Suppressor macrophage treated with lipopolysaccharide for 1 hour (primary cell): ENCODE results near the gene AOAH.
"Not testable (repeated sequence)": the region's sequence is repeated elsewhere in the genome, so short reads cannot be mapped to it uniquely, and the experiment has no call there.

ENCODE experiments used
- DNase-seq, 3 donors: peaks; one replicate each; pipeline ENCODE4 v3.0.0-alpha.2; 2020 to 2022

AOAH gene

DNA sequence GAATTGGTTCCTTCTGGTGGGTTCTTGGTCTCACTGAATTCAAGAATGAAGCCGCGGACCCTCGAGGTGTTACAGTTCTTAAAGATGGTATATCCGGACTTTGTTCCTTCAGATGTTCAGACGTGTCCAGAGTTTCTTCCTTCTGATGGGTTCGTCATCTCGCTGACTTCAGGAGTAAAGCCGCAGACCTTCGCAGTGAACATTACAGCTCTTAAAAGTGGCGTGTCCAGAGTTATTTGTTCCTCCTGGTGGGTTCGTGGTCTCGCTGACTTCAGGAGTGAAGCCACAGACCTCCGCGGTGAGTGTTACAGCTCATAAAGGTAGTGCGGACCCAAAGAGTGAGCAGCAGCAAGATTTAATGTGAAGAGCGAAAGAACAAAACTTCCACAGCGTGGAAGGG is 220.1 kb downstream of the AOAH start:
- not testable (repeated sequence) for DNase-seq

DNA sequence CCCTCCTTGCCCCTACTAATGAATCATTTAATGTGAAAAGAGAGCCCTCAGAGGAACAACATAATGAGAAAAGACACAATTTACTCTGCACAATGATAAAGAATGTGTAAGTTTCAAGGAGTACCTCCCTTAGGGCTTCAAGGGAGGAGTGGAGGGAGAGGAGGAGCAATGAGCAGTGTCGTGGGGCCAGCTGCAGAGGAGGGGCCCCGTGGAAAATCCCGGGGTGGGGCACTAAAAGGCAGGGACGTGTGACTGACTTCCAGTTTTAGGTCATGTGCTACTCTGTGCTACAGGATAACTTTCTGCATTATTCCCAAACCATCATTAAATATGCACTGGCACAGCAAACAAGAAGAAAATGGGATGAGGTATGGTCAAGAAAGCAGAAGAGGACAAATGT is 226.5 kb downstream of the AOAH start:
- DNase-seq, result no peak

- not testable (repeated sequence) for DNase-seq
These were observed 227.1 kb downstream of the AOAH start for GRCh38 chr7:36497176-36497575.

- no peak for DNase-seq
These were observed 227.7 kb downstream of the AOAH start for GRCh38 chr7:36496576-36496975.

GRCh38 chr7:36491317-36491716 is 233.0 kb downstream of the AOAH start:
- DNase-seq, result no peak

DNA sequence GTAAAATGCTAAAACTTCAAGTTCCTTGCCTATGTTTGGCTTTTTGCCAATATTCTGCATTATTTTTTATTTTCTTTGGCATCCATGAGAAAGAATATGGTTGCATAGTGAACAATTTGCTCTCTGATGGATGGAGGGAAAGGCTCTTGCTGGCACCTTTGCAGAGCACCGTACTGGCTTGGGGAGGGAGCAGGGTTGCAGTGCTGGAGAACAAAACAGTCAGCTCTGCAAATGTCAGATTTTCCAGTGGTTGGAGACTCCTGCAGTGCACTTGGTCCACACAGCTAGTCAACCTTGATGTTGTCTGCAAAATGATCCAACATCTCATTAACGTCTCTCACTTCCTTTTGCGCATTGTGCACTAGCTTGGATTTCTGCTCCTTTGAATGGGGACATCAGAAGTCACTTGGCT is 233.9 kb downstream of the AOAH start:
- DNase-seq, result no peak

- DNase-seq, result not testable (repeated sequence)
These were observed 235.6 kb downstream of the AOAH start for GRCh38 chr7:36488672-36489071.

- DNase-seq, result peak; percentile 60 to 77 (median 72)
These were observed 236.4 kb downstream of the AOAH start for GRCh38 chr7:36487756-36488336.

- DNase-seq, result no peak
These were observed 238.0 kb downstream of the AOAH start for GRCh38 chr7:36486336-36486735.

DNA sequence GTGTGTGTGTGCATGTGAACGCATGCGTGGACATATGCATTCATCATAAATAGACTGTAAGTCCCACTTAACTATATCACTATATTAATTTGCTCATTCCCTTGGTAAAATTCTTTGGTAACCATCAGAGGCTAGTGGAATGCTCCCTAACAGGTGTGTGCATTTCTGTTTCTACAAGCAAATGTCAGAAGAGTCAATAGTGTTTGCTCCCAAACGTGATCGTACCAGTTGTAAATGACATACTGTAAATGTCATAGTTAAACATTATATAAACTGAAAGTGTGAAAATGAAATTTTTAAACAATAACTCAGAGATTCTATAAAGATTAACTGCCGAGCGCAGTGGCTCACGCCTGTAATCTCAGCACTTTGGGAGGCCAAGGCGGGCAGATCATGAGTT is 240.0 kb downstream of the AOAH start:
- DNase-seq, result no peak

DNA sequence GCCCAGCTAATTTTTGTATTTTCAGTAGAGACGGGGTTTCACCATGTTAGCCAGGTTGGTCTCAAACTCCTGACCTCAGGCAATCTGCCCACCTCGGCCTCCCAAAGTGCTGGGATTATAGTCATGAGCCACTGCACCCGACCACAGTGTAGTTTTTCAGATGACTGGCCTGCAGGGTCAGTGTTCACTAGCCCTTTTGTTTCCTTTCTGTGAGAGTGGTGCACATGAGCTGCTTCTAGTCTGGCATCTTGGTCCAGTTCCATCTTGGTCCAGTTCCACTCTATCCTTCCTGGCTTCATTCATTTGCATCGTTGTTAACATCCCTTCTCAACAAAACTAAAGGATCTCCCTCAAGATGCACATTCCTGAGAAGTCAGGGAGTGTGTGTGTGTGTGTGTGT is 240.4 kb downstream of the AOAH start:
- not testable (repeated sequence) for DNase-seq

GRCh38 chr7:36478745-36479144 is 245.5 kb downstream of the AOAH start:
- DNase-seq, result peak; percentile 35 to 74 (median 54)

GRCh38 chr7:36475381-36475780 is 248.9 kb downstream of the AOAH start:
- no peak for DNase-seq

DNA sequence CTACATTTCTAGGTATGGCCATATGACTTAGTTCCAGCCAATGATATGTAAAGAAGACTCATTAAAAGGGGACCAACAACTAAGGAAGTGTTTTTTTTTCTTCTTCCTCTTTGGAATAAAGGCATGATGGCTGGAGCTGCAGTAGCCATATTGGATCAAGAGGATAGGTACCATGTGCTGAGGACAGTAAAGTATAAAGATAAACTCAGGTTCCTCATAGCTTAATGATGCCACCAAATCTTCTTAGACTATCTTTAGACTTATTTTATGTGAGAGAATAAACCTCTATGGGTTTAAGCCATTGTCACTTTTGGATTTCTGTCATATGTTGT is 249.3 kb downstream of the AOAH start:
- DNase-seq, result no peak

GRCh38 chr7:36474283-36475010 is 249.8 kb downstream of the AOAH start:
- DNase-seq, result no peak

DNA sequence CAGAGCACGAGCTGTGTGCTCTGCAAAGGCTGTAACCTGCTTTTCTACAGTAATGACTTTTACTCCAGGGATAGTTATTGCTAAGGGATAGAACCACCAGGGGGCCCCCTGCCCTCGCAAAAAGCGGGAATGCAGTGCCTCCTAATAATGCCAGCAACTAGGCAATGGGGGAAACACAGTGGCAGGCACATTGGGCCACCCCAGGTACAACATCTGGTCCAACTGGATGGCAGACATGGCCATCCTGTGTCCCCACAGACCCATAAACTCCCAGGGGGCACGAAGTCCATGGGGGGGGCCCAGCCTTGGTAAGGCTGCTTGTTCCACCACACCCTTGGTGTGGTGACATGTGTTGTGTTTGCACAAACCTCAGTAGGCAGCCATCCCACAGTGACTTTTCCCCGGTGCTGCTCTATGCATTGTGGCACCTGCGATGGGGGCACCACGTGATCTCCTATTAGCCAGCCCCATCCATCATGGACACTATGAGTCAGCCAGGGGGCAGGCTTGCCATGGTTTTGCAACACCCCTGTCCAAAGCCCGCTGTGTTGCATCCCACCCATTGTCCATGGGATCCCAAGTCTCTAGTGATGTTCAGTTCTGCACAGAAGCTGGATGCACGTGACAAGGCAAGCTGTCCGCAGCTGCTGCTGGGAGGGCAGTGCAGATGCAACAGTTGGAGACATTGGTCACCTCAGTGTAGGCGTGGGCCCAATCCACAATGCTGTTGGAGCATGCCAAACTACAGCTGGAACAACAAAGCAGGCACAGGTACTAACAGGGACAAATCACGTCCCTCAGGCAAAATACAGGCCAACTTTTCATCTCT is 250.6 kb downstream of the AOAH start:
- DNase-seq, result peak; percentile 41 to 69 (median 41)

- DNase-seq, result no peak
These were observed 252.1 kb downstream of the AOAH start for GRCh38 chr7:36472141-36472729.

GRCh38 chr7:36469236-36469635 is 255.1 kb downstream of the AOAH start:
- DNase-seq, result no peak

DNA sequence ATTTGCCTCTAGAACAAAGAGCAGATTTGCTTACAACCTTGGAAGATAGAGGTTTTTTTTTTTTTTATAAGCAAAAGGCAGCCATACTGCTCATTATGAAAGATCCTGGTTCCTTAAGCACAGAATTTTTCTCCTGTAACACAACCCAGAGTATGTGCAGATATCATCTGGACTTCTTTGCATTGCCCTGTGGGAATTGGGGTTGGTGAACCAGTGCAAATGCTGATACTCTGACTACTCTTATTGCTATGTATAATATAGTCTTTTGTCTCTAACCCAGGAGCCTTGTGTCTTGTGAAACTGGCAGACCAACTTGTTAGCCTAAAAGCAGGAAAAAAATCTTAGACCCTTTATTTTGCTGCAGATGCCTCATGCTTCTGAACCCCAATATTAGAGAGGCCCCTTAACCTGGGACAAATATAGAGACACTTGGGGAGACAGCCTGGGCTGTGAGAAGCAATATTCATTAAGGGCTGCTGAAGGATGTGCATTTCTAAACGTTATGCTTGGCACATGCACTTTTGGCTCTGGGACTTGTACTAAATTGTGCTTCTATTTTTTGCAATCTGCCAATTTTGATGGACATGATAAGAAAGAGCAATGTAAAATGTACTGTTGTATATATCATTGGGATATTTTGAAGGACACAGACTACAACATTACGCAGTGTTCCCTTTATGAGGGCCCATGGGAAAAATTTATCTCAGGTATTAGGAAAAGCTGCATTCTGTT is 255.8 kb downstream of the AOAH start:
- no peak for DNase-seq

- not testable (repeated sequence) for DNase-seq
These were observed 258.3 kb downstream of the AOAH start for GRCh38 chr7:36466001-36466400.

DNA sequence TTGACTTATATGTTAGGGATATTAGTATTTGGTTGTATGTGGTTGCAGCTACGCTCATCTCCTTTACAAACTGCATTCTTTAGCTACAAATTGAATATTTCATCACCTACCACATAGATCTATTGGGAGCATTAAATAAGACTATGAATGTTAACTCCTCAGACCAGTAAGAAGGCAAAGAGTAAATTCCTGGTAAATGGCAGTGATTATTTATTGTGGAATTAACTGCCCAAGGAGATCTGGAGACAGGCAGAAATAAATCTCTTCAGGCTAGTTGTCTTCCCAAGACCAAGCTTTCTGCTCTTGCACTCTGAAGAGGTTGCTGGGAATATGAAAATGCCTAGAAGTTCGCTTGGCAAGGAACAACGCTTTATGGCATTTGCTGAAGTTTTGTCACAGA is 260.0 kb downstream of the AOAH start:
- no peak for DNase-seq
